ENCODE data around the gene ARPC2. TPM values are rescaled to one million over a fixed set of nuclear protein-coding genes. Genes with fewer than 3 reads are reported as not detected.

Gene ARPC2
- total RNA-seq, 1 donor from 2014 or later = 213 TPM

GRCh38 chr2:218255446-218255845 lies 38.5 kb downstream of the ARPC2 start:
- no peak for DNase-seq

- no peak for DNase-seq
Measured at GRCh38 chr2:218256612-218257350, 39.8 kb downstream of the ARPC2 start.

- no peak for DNase-seq
Measured at GRCh38 chr2:218257390-218257981, 40.5 kb downstream of the ARPC2 start.

- peak; percentile 81 for DNase-seq
Measured at GRCh38 chr2:218259099-218259961, 42.3 kb downstream of the ARPC2 start.

GRCh38 chr2:218260166-218260565 lies 43.2 kb downstream of the ARPC2 start:
- no peak for DNase-seq

GRCh38 chr2:218260742-218261422 lies 43.9 kb downstream of the ARPC2 start, which contains the start of gene GPBAR1:
TSS of gene GPBAR1 (plus strand) at chr2:218261015. CDS start at chr2:218262725, 1,710 bp downstream.
- peak; percentile 72 for DNase-seq

GRCh38 chr2:218261423-218262236 lies 44.6 kb downstream of the ARPC2 start:
- peak; percentile 80 for DNase-seq

- DNase-seq = no peak
Measured at GRCh38 chr2:218262237-218262600, 45.2 kb downstream of the ARPC2 start.

- no peak for DNase-seq
Measured at GRCh38 chr2:218262631-218263586, 45.9 kb downstream of the ARPC2 start.

GRCh38 chr2:218263817-218264641 lies 47.0 kb downstream of the ARPC2 start:
- DNase-seq = no peak

GRCh38 chr2:218264773-218265561 lies 48.0 kb downstream of the ARPC2 start:
- no peak for DNase-seq

- DNase-seq = no peak
Measured at GRCh38 chr2:218265626-218266025, 48.6 kb downstream of the ARPC2 start.

- DNase-seq = no peak
Measured at GRCh38 chr2:218266316-218266979, 49.5 kb downstream of the ARPC2 start.

GRCh38 chr2:218267259-218267658 lies 50.3 kb downstream of the ARPC2 start:
- DNase-seq = no peak

GRCh38 chr2:218269900-218270720 lies 53.1 kb downstream of the ARPC2 start, which contains the start of the genes AAMP and PNKD:
TSS of gene AAMP (minus strand) at chr2:218270137. CDS start at chr2:218270086, 51 bp downstream.
TSS of gene PNKD (plus strand) at chr2:218270519. CDS start at chr2:218270536, 17 bp downstream.
- DNase-seq = peak; percentile 100

GRCh38 chr2:218270721-218271486 lies 53.9 kb downstream of the ARPC2 start:
- no peak for DNase-seq
